AG09309 (cell line): ENCODE data around the gene GINS3.

Source experiments
- DNase-seq: peaks from one replicate; pipeline ENCODE4 v3.0.0-alpha.2; 2010; ENCODE audit warnings: low read depth
- H3K4me3 ChIP-seq: 2 replicates; pipeline ENCODE4 v1.5.1; 2011; ENCODE audit warnings: mild to moderate bottlenecking, low read depth, low read length, moderate library complexity; ENCODE audit not compliant: control insufficient read depth
- CTCF ChIP-seq: IDR thresholded peaks from 2 replicates; pipeline ENCODE4 v1.5.1; 2011; ENCODE audit warnings: mild to moderate bottlenecking, low read depth, low read length, inconsistent platforms; ENCODE audit not compliant: insufficient read depth, control insufficient read depth; ENCODE audit errors: missing control alignments

The GINS3 gene

DNA sequence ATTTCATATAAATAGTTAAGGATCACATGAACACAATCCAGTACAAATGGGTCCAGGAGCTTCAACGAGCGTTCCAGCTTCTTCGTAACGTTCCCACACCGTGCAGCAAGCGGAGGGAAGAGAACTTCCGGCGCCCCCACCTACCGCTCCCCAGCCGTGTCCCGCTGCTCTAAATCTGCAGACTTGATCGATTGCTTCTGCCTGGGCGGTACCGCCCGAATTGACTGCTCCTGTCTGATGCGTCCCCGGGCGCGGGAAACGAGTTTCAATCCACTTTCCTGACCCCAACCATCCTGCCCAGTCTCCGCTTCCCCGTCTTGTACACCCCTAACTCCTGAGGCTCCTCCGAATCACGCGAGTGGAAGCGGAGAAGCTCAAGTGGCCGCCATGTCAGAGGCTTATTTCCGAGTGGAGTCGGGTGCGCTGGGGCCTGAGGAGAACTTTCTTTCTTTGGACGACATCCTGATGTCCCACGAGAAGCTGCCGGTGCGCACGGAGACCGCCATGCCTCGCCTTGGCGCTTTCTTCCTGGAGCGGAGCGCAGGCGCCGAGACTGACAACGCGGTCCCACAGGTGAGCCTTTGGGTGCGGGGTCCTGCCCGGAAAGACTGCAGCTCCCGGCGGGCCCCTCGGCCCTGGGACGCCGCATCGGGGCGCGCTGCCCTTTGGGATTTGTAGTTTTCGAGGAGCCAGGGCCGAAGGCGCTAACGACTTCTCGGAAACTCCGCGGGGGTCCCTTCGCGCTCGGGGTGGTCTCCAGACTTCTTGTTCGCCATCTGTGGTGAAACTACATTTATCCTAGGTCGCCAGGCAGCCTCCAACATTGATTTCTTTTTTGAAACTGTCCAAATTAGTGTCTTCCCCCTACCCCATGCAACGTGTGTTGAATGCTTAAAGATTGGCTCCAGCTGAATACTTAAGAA, at the start of gene GINS3:
GINS3 (plus strand) TSS at position 257 of the 923 bp plus-strand sequence; CDS start at position 388, 131 bp downstream.
- no peak for TF ChIP-seq CTCF
- peak; percentile 74 for DNase-seq
- H3K4me3 ChIP-seq, result peak within 1 kb of the TSS; percentile 83

- no peak for TF ChIP-seq CTCF
- H3K4me3 ChIP-seq, result no peak overlapping the region
- DNase-seq, result no peak
Observed at GRCh38 chr16:58343562-58343961, 48.7 kb upstream of the GINS3 start.

GRCh38 chr16:58345574-58346354, 46.5 kb upstream of the GINS3 start:
- no peak overlapping the region for H3K4me3 ChIP-seq
- DNase-seq, result no peak
- peak; percentile 2 for TF ChIP-seq CTCF

DNA sequence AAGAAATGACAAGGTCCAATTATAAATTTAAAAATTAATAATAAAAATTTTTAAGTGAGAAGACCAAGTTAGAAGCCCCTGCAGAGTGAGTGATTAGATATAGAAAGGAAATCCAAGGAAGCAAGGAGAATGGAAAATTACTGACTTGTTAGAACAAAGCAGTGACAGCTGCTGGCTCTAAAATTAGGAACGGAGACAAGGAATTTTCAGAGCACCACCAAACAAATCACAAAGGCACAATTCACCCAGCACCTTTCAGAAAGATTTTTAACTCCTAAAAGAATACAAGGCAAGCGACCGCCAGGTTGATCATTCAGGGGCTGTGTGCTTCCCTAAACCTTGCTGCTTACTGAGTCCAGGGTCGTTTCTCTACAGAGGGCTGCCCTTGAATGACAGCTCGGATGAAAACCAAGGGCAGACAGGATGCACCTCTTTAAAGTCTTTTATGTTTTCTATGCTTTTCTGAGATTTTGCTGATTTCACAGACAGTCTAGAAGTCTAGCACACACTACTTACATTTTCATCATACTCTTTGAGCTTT, 45.4 kb upstream of the GINS3 start:
- no peak overlapping the region for H3K4me3 ChIP-seq
- no peak for TF ChIP-seq CTCF
- DNase-seq, result no peak

GRCh38 chr16:58348986-58349385, 43.3 kb upstream of the GINS3 start:
- no peak for TF ChIP-seq CTCF
- no peak overlapping the region for H3K4me3 ChIP-seq
- DNase-seq, result no peak

GRCh38 chr16:58352690-58353089, 39.6 kb upstream of the GINS3 start:
- H3K4me3 ChIP-seq, result no peak overlapping the region
- DNase-seq, result no peak
- TF ChIP-seq CTCF, result no peak
